Tibial artery (tissue), 4 donors: ENCODE results near the gene THEM4.

Experiments
- DNase-seq, 2 donors: peaks; one replicate each; pipeline ENCODE4 v3.0.0-alpha.2; 2019
- H3K27ac ChIP-seq, 2 donors: fragments of 200-600 bp; sonication (generic) in 1 of 2; 1 replicate in 1 of 2; 2 replicates in 1 of 2; pipeline ENCODE4 v1.5.1; 2018 to 2019; ENCODE audit warnings: mild to moderate bottlenecking in 1 of 2
- H3K27me3 ChIP-seq, 2 donors: fragments of 200-600 bp; sonication (generic) in 1 of 2; one replicate each; pipeline versions ENCODE4 v1.5.1 to v1.6.0; 2016 to 2019
- H3K36me3 ChIP-seq, 3 donors: fragments of 200-600 bp; sonication (generic) in 2 of 3; one replicate each; pipeline ENCODE4 v1.5.1; 2016 to 2019; ENCODE audit warnings: mild to moderate bottlenecking in 2 of 3
- H3K4me1 ChIP-seq, 4 donors: fragments of 200-600 bp; sonication (generic) in 2 of 4; 1 replicate in 3 of 4; 2 replicates in 1 of 4; pipeline ENCODE4 v1.5.1; 2016 to 2019
- H3K4me3 ChIP-seq, 2 donors: fragments of 200-600 bp; sonication (generic) in 1 of 2; 1 replicate in 1 of 2; 2 replicates in 1 of 2; pipeline ENCODE4 v1.5.1; 2018 to 2019; ENCODE audit warnings: mild to moderate bottlenecking in 2 of 2
- H3K9me3 ChIP-seq, 3 donors: fragments of 200-600 bp; sonication (generic) in 1 of 3; one replicate each; pipeline ENCODE4 v1.5.1; 2016 to 2019
- CTCF ChIP-seq, 2 experiments: fragments of 200-600 bp in 1 of 2; fragments of 450-650 bp in 1 of 2; IDR thresholded peaks; one replicate each; pipeline ENCODE4 v1.5.1; 2017 to 2019; ENCODE audit warnings: antibody characterized with exemption in 2 of 2, mild to moderate bottlenecking in 1 of 2, moderate library complexity in 1 of 2
- intact Hi-C: fragments of 100-400 bp; cut with DNase I; formaldehyde crosslinking; loops from one replicate; pipeline ENCODE4 v1.15.0; 2023; ENCODE audit warnings: low total_unique reads

THEM4 gene

GRCh38 chr1:151924691-151925587 is 15.6 kb upstream of the THEM4 start:
- DNase-seq = no peak
- Histone ChIP-seq H3K36me3 (no peaks in the 10 kb centered on the region), H3K9me3 (no peaks in the 10 kb centered on the region), H3K27me3 (no peaks in the 10 kb centered on the region), H3K4me3 (no peak overlapping the region), H3K27ac (no peak overlapping the region), H3K4me1 (no peaks in the 10 kb centered on the region)
- no peak for TF ChIP-seq CTCF (IDR thresholded peaks at IDR 0.05)
- intact Hi-C loops = no loop called here

- H3K9me3 ChIP-seq = no peaks in the 10 kb centered on the region
- H3K27me3 ChIP-seq = no peaks in the 10 kb centered on the region
- no peak overlapping the region for H3K27ac ChIP-seq
- intact Hi-C loops = no loop called here
- no peaks in the 10 kb centered on the region for H3K36me3 ChIP-seq
- DNase-seq = no peak
- H3K4me1 ChIP-seq = no peaks in the 10 kb centered on the region
- H3K4me3 ChIP-seq = no peak overlapping the region
- TF ChIP-seq CTCF (IDR thresholded peaks at IDR 0.05) = no peak
Measured at GRCh38 chr1:151923422-151923821, 14.1 kb upstream of the THEM4 start.

- no peak for TF ChIP-seq CTCF (IDR thresholded peaks at IDR 0.05)
- Histone ChIP-seq H3K4me3 (no peak overlapping the region), H3K4me1 (no peaks in the 10 kb centered on the region), H3K36me3 (no peaks in the 10 kb centered on the region), H3K9me3 (no peaks in the 10 kb centered on the region), H3K27me3 (no peaks in the 10 kb centered on the region), H3K27ac (no peak overlapping the region)
- no peak for DNase-seq
- intact Hi-C loops = no loop called here
Measured at GRCh38 chr1:151920149-151920548, 10.8 kb upstream of the THEM4 start.

- H3K27me3 ChIP-seq = no peaks in the 10 kb centered on the region
- H3K4me1 ChIP-seq = no peaks in the 10 kb centered on the region
- no peak overlapping the region for H3K4me3 ChIP-seq
- no peaks in the 10 kb centered on the region for H3K9me3 ChIP-seq
- TF ChIP-seq CTCF (IDR thresholded peaks at IDR 0.05) = no peak
- no peak for DNase-seq
- intact Hi-C loops = no loop called here
- H3K27ac ChIP-seq = no peak overlapping the region
- H3K36me3 ChIP-seq = no peaks in the 10 kb centered on the region
Measured at GRCh38 chr1:151918819-151919610, 9.7 kb upstream of the THEM4 start.

GRCh38 chr1:151918156-151918555 is 8.8 kb upstream of the THEM4 start:
- Histone ChIP-seq H3K36me3 (no peaks in the 10 kb centered on the region), H3K9me3 (no peaks in the 10 kb centered on the region), H3K27ac (no peak overlapping the region), H3K4me3 (no peak overlapping the region), H3K4me1 (no peaks in the 10 kb centered on the region), H3K27me3 (no peaks in the 10 kb centered on the region)
- intact Hi-C loops = no loop called here
- no peak for TF ChIP-seq CTCF (IDR thresholded peaks at IDR 0.05)
- no peak for DNase-seq
